CD4-positive, alpha-beta T cell treated with Interleukin-15 for 4 hours (primary cell): ENCODE measurements around the gene SPATA24.
"Not testable (repeated sequence)": the region's sequence is repeated elsewhere in the genome, so short reads cannot be mapped to it uniquely, and the experiment has no call there.

Experiments
- DNase-seq: peaks from one replicate; pipeline ENCODE4 v3.0.0-alpha.2; 2020; ENCODE audit warnings: low spot score

SPATA24 gene, protein sequence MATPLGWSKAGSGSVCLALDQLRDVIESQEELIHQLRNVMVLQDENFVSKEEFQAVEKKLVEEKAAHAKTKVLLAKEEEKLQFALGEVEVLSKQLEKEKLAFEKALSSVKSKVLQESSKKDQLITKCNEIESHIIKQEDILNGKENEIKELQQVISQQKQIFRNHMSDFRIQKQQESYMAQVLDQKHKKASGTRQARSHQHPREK

DNA sequence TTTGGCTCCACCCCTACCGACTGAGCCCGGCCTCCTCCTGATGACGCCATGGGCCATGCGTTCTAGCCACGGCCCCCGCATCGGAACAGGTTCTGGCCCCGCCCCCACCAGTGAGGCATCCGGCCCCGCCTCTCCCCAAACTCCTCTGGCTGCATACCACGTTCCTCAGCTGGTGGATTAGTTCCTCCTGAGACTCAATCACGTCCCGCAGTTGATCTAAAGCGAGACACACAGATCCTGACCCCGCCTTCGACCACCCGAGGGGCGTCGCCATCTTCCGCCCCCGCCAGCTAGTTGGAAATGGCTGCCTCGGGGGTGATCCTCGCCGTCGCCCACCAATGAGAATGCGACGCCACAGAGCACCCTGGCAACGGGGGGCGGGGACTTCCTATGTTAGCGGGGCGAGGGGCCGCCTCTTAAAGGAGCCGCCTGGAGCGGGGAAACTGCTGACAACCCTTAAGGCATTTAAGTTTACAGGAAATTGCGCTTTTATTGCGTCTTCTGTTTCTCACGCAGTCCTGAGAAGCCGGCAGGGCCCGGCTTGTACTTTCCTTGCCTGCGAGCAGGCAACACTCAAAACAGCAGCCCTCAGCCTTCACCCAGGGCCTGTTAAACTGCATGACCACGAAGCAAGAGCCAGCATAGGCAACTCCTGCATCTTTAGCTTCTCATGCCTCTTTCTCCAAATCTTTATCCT, at the start of gene SPATA24:
TSS of gene SPATA24 (minus strand) at position 303 of the 697 bp plus-strand sequence. CDS start at position 274, 29 bp downstream.
- peak; percentile 96 for DNase-seq

DNA sequence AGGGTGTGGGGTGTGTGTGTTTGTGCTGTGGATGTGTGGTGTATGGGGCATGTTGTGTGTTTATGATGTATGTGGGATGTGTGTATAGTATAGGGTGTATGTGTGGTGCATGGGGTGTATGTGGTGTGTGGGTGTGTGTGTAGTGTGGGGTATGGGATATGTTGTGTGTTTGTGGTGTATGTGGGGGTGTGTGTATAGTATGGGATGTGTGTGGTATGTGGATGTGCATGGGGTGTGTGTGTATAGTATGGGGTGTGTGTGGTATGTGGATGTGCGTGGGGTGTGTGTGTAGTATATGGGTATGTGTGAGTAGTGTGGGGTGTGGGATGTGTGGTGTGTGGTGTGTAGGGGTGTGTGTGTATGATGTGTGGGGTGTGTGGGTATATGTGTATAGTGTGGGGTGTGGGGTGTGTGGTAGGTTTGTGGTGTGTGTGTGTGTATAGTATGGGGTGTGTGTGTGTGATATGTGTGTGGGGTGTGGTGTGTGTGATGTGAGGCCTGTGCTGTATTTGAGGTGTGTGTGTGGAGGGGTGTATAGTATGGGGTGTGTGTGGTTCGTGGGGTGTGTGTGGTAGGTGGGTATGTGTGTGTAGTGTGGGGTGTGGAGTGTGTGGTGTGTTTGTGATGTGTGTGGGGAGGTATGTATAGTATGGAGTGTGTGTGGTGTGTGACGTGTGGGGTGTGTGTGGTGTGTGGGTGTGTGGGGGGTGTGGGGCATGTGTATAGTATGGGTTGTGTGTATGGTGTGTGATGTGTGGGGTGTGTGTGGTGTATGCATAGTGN, 48.2 kb upstream of the SPATA24 start:
- DNase-seq: no peak

DNA sequence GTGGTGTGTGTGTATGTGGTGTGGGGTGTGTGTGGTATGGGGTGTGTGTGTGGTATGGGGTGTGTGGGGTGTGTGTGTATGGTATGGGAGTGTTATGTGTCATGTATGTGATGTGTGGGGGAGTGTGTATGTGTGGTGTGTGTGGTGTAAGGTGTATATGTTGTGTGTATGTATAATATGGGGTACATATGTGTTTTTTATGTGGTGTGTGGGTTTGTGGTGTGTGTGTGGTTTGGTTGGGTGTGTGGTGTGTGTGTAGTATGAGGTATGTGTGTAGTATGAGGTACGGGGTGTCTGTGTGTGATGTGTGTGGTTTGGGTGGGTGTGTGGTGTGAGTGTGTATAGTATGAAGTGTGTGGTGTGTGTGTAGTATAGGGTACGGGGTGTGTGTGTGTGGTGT, 47.3 kb upstream of the SPATA24 start:
- no peak for DNase-seq

DNA sequence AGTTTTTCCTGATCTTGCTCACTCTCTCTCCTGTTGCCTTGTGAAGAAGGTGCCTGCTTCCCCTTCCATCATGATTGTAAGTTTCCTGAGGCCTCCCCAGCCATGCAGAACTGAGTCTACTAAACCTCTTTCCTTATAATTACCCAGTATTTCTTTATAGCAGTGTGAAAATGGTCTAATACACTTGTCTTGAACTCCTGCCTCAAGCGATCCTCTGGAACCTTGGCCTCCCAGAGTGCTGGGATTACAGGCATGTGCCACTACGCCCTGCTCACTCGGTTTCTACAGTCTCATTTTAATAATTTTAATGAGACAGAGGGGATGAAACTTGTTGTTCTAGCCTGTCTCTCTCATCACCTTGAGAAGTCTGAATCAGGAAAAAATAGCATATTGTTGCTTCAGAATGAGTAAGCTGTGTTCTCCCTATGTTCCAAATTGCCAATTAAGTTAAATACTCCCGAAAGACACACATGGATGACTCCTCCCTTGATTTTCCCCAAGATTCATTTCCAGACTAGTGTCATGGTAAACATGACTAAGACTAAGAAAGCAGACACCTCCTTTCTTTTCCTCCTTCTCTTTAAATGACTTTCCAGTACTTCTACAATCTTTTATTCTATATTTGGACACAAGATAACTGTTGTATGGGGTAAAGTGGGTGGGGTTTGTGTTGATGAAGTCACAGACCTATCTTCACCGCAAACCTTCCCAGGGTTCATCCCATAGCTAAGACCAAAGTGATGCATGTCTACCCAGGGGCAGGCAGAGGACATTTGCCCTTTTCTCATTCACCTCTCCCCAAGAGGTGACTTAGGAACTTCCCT, 43.3 kb upstream of the SPATA24 start:
- no peak for DNase-seq

DNA sequence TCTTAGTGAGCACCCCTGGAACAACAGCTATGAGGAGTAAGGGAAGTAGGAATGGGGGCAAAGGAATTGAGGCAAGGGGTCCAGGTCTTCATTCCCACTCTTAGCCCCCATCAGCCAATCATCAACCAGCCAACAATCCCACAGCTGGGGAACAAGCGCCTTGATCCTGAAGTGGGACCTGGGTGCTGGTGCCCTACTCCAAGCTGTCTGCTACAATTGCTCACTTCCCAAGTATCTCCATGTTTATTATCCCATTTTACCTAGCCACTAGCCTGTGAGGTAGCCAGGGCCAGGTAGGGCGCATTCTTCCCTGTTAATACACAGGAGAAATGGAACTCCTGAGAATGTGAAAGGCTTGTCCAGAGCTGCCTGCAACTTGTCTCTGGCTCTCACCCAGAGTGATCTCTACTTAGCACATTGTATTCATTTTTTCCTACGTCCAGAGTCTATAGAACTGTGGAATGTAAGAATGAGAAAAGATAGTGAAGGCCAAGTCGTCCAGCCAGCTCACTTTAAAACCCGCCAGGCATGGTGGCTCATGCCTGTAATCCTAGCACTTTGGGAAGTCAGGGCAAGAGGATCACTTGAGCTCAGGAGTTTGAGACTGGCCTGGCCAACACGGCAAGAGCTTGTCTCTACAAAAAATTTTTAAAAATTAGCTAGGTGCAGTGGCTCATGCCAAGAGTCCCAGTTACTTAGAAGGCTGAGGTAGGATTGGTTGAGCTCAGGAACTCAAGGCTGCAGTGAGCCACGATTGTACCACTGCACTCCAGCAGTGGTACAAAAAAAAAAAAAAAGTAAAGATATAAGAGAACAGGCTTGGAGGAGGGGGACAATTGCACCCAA, 41.7 kb upstream of the SPATA24 start:
- DNase-seq: no peak

DNA sequence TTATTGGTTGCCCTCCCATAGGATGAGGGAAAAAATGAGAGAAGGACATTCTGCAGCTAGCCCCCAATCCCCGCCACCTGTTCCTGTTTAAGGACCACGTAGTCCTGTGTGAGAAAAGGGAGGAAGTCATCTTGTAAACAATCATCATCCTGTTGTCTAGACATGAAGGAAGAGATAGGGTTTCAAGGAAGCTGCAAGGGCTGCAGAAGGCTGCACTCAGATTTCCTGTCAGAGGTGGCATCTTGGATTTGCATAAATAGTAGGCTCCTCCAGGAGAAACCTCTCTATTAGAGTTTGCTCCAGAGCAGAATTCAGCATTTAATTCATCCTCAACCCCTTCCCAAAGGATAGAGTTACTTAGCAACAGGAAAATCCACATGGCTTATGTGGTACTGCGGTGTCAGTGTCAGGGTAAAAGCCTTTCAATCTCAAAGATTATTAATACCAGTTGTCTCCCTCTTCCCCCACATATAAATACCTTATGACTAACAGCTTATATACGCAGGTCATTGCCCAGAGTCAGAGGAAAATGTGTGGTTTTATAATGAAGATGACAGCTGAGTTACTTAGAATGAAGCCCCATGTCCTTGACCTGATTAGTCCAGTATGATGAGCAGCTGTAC, 40.1 kb upstream of the SPATA24 start:
- peak; percentile 34 for DNase-seq

DNA sequence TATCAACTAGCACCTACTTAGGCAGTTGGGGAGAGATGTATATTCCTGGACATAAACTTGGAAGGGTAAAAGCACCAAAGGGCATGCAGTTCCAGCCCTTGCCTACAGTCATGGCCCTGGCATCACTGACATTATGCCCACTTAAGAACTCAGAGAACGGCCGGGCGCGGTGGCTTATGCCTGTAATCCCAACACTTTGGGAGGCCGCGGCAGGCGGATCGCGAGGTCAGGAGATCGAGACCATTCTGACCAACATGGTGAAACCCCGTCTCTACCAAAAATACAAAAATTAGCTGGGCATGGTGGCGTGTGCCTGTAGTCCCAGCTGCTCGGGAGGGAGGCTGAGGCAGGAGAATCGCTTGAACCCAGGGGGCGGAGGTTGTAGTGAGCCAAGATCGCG, 36.5 kb upstream of the SPATA24 start:
- not testable (repeated sequence) for DNase-seq

DNA sequence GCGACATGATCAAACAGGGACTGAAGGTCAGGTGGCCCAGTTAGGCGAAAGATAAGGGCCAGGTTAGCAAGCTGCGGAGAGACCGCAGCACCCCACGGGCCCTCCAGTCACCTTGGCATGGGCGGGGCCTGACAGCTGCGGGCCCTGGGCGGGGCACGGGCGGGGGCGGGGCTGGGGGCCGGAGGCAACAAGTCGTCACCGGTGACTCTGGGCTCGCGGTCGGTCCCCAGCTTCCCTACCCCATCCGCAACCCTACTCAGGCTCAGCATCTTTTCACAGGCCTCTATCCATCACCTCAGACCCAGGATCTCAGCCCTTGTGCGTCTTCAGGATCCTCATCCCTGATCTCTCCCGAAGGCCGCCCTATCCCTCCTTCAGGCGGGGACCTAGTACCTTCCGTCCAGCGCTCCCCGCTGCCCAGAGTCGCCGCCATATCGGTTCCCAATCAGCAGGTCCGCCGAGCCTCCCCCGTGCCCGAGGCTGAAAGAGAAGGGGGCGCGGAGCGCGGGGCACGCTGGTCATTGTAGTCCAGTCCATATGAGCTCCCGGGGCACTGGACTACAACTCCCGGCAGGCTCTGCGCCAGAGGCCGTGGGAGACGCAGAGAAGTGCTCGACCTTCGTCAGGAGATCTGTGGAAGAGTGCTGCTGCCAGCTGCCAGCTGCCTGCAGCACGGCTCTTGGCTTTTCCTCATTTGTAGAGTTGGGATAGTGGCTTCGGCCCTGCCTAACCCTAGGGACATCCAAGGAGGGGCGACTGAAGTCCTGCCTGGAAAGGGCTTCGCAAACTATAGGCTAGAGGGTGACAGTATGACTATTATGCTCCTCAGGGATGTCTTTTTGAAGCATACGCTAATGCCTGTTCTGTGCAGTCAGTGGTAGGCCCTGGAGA, 35.4 kb upstream of the SPATA24 start, which contains the start of gene DNAJC18:
TSS of gene DNAJC18 (minus strand) at position 513 of the 891 bp plus-strand sequence. CDS start at position 433, 80 bp downstream.
- DNase-seq: peak; percentile 88

DNA sequence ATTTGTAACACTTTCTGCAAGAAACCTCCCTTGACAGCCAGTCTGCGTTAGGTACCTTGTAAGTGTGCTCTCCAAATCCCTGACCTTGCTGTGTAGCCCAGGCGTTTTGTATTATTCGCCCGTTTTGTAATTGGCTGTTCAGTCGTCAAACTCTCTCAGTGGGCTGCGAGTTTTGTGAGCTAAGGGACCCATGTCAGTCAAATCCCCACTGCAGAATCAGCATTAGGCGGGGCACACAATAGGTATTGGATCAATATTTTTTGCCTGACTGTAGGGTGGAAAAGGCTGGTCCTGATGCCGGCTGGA, 34.8 kb upstream of the SPATA24 start:
- no peak for DNase-seq

DNA sequence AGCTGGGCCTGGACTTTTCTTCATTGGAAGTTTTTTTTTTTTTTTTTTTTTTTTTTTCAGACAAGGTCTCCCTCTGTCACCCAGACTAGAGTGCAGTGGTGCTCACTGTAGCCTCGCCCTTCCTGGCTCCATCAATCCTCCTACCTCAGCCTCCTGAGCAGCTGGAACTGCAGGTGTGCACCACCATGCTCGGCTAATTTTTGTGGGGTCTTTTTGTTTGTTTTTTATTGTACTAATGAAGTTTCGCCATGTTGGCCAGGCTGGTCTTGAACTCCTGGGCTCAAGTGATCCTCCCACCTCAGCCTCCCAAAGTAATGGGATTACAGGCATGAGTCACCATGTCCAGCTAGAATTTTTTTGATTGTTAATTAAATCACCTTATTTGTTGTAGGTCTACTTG, 31.8 kb upstream of the SPATA24 start:
- DNase-seq: no peak

DNA sequence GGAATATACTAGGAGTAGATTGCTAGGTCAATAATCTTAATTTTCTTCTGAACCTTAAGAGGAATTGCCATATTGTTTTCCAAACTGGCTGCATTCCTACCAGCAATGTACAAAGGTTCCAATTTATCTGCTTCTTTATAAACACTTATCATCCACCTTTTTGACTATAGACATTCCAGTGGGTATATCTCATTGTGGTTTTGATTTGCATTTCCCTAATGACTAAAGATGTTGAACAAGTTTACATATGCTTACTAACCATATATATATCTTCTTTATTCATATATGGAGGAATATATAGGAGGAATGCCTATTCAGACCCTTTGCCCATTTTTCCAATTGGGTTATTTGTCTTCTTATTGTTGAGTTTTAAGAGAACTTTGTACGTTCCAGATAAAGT, 27.8 kb upstream of the SPATA24 start:
- DNase-seq: no peak

DNA sequence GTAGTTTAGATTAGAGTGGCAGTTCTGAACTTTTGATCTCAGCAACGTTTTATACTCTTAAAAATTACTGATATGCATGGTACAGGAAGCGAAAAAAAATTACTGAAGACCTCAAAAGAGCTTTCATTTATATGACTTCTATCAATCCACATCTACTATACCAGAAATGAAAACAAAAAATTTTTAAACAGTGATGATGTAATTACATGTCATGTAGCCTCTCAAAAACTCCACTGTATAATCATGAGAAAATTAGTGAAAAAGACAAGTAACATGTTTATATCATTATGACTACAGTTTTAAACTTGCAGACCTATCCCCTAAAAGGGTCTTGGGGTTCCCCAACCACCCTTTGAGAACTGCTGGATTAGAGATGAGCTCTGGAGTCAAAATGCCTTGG, 26.1 kb upstream of the SPATA24 start:
- no peak for DNase-seq

DNA sequence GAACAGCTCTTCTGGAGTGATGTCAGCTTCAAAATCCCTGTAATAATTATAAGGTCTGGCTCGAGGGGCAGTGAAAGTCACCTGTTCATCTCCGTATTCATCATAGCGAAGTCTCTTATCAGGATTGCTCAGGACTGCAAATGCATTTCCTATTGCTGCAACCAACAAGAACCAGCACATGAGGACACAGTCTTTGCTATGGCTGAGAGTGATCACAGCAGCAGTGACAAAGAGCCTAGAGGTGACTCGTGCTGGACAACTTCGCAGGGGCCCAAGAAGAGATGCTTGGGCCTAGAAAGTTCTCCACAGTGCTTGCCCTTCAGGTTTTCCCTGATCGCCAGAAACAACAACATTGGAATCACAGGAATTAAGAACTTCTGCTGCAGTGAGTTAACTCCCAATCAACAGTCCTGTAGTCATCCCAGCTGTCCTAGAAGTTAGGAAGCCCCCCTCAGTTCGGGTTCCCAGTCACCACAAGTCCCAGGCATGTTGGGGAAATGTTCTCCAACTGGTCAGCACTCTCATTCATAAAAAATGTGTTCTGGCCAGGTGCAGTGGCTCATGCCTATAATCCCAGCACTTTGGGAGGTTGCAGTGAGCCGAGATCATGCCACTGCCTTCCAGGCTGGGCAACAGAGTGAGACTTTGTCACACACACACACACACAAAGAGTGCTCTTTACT, 22.5 kb upstream of the SPATA24 start:
- DNase-seq: no peak

DNA sequence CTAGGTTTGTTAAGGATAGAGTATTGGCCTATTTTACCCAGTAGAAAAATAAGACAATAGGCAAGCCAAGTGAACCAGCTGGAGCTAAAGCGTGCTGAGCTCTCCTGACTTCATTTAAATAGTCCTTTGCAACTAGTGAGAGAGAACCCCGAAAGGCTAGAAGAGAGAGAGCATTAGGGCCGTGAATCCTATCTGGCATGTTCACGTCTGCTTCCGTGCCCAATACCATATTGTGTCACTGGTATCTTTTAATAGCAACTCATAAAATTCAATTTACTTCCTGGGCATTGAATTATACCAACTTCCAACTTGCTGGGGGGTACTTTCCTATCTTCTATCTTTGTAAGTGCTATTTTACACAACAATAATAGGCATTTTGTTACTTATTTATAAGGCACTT, 21.6 kb upstream of the SPATA24 start:
- no peak for DNase-seq

DNA sequence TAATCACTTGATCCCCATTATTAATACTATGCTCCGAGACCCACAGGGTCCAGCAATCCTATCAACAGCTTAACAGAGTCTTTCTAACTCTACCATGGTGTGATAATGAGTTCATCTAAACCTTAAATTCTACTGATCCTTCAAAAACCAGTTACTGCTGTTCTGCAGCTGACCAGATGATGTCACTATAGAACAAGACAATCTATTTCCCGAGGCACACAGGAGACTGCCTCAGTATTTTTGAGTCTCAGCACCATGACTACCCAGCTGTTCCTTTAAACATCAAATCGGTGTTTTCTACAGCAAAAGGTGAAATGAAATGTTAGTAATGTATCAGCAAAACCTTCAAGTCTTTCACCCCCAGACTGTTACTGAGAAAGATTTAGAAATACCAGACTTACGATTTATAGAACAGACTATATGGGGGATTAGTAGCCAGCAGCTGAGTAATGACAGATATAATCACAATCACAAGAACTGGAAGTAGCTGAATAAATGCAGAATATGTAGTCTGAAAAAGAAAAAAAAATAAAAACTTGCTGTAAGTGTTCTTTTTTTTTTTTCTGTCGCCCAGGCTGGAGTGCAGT, 18.5 kb upstream of the SPATA24 start:
- DNase-seq: peak; percentile 85

DNA sequence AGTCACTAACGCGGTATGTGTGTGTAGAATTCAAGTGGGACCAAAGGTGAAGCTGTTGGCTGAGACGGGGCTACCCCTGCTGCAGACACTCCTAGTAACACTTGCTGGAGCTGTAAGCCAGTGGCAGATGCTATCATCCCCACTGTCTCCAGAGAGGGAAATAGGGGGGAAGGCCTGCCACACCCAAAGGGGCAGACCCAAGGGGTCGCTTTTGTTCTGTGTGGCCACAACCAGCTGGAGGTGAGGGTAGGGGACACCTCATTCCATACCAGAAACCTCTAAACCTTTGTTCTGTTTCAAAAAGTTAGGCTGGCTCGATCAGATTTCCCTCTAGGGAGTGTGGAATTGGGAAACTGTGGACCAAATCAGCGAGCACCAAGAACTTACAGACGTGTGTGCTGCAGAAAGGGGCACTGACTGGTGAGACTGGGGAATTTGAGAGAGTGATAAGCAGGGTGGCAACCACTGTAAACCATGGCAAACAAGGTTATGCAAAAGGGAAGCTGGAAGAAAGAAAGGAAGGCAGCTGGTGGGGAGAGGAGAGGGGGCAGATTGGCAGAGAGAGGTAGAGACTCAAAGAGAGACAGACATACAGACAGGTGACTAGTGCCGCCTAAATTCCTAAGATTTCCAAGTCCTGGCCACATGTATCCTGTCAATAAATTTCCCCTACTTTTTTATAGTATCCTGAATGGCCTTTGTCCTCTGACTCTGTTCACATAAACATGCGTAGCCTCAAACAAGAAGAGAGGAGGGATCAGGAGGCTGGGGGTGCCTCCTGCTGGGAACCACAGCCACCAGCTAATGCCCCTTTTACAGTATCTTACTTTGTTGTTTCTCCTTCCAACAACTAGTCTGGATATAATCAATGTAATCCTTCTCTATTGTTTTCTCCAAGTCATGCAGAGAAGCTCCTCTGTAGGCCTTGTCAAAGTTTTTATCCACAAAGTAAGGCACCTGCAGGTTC, 15.6 kb upstream of the SPATA24 start:
- DNase-seq: no peak

DNA sequence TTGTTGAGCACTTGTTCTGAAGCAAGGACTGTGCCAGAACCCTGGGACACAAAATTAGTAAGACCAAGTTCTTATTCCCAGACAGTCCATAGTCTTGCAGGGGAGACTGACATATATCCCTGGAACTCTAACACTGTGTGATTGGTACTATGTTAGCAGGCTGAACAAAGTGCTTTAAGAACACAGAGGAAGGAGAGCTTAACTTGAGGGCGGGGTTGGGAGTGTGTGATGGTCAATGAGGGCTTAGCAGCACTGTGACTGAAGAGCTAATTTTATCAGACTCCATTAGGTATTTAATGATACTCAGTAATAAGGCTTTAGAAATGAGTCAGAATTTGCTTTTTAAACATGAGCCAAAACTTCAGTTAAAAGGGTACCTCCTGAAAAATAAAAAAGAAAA, 14.9 kb upstream of the SPATA24 start:
- no peak for DNase-seq

DNA sequence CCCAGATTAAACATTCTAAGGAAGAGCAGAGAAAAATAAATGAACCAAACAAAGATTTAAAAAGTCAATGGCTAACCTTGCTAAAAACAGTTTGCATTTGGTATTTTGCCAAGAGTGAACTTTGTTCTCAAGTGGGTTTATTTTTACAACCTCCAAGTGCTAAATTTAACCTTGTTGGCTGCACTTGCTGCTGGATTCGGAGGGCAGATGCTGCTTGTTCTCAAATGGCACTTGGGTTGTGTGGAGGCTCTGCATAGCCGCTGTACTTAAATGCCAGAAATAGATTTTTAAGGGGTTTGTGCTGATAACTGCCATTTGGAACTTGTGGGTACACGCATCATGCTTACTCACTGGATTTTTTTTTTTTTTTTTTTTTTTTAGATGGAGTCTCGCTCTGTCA, 13.3 kb upstream of the SPATA24 start:
- no peak for DNase-seq
